Left hindlimb (tissue), 1 donor: ENCODE measurements around the gene AFAP1L2.

Experiments
- DNase-seq: peaks from one replicate; pipeline ENCODE4 v3.0.0-alpha.2; 2018

The AFAP1L2 gene

DNA sequence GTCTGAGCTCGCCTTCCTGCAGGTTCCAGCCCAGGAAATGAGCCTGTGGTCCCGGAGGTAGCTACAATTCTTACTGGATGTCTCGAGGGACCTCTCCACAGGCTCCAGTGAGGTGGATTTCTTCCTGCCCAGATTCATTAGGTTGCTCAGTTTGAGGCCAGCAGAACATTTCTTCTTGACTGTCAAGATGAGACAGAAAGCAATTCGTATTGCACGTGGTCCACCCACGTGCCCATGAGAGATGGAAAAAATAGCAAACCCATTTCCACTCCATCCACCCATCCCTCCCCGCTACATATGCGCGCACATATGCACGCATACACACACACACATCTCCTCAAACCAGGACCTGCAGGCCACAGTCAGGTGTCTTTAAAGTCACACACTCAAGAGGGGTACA is 96.6 kb downstream of the AFAP1L2 start:
- DNase-seq: peak; percentile 12

DNA sequence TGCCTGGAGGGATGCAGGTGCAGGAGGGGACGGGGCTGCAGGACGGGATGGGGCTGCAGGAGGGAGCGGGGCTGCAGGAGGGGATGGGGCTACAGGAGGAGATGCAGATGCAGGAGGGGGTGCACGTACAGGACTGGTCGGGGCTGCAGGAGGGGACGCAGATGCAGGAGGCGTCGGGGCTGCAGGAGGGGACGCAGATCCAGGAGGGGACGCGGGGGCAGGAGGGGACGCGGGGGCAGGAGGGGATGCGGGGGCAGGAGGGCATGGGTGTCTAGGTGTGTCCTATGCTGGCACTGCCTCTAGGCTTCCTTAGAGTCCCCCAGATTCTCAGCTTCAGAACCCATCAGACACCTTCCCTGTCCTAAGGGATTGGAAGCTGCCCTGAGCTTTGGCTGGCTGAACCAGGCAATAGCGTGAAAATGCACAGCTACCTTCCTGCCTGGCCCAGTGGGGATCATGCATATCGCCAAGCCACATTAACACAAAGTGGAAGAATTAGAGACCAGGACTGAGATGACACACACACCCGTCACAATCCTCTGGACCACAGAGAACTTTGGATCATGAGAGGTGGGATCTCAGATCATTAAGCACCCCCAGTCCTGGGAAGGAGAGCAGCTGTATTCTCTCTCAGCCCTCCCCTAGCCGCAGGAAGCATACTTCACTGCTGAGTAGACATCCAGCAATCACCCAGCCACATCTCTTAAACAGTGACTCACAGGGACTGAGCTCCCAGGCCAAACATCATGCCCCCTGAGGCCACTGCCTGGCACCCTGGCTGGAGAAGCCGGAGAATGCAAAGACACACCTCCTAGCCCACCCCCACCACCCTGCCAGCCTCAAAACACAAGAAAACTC is 98.0 kb downstream of the AFAP1L2 start:
- DNase-seq: no peak

DNA sequence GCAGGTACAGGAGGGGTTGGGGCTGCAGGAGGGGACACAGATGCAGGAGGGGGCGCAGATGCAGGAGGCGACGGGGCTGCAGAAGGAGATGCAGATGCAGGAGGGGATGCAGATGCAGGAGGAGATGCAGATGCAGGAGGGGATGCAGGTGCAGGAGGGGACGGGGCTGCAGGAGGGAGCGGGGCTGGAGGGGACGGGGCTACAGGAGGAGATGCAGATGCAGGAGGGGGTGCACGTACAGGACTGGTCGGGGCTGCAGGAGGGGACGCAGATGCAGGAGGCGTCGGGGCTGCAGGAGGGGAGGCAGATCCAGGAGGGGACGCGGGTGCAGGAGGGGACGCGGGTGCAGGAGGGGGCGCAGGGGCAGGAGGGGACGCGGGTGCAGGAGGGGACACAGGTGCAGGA is 98.8 kb downstream of the AFAP1L2 start:
- no peak for DNase-seq

DNA sequence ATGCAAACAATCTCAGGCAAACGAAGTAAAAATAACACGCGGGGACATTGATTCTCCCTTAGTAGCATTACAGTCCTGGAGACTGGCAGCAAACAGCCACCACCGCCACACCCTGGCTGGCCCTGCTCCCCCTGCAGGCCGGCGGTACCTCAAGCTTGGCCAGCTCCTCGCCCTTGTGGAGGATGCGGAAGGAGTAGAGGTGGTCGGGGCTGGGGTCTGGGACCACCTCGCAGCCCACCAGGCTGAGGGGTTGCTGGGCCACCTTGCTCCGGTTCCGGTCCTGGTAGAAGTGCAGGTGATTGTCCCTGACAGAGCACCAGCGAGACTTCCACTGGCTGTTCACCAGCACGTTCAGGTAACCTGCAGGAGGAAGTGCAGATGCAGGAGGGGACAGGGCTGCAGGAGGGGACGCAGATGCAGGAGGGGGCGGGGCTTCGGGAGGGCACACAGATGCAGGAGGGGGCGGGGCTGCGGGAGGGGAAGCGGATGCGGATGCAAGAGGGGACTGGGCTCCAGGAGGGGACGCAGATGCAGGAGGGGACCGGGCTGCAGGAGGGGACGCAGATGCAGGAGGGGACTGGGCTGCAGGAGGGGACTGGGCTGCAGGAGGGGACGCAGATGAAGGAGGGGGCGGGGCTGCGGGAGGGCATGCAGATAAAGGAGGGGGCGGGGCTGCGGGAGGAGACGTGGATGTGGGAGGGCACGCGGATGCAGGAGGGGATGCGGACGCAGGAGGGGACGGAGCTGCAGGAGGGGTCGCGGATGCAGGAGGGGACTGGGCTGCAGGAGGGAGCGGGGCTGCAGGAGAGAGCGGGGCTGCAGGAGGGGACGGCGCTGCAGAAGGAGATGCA is 99.5 kb downstream of the AFAP1L2 start:
- peak; percentile 55 for DNase-seq

DNA sequence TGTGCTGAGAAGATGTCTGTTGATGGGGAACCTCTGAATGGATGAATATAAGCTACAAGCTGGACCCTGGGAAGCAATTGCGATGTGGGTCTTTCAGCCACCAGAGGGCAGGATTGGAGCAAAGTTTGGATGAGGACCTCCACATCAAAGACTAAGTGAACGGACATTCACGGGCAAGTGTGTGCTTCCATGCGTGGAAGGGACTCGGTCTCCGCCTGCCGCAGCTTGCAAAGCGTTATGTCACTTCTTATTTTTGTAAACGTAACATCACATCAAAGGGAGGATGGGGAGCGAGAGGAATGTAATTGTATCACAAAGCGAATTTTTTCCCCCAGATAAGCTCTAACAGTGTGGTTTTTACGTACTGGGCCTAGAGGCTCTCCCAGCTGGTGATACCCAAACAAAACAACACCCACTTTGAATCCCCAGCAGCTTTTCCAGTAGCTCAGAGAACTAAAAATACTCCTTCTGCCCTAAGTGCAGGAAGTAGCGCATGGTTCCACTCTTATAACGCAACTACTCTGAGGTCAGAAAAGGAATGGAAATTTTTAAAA is 100.2 kb downstream of the AFAP1L2 start:
- DNase-seq: peak; percentile 87

DNA sequence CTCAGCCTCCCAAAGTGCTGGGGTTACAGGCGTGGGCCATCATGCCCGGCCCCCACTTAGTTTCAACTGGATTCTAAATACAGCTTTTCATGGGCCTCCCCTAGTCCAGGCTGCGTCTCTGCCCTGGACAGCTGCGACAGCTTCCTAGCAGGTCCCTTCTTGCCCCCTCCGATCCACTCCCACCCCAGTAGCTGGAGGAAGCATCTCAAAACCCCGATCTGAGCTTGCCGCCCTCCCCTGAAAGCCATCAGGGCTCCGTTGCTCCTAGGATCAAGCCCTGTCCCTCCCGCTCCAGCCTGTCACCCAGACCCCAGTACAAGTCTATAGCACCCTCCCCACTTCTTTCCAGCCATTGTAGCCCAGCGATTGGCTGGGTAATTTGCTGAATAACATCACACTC is 100.7 kb downstream of the AFAP1L2 start:
- no peak for DNase-seq

DNA sequence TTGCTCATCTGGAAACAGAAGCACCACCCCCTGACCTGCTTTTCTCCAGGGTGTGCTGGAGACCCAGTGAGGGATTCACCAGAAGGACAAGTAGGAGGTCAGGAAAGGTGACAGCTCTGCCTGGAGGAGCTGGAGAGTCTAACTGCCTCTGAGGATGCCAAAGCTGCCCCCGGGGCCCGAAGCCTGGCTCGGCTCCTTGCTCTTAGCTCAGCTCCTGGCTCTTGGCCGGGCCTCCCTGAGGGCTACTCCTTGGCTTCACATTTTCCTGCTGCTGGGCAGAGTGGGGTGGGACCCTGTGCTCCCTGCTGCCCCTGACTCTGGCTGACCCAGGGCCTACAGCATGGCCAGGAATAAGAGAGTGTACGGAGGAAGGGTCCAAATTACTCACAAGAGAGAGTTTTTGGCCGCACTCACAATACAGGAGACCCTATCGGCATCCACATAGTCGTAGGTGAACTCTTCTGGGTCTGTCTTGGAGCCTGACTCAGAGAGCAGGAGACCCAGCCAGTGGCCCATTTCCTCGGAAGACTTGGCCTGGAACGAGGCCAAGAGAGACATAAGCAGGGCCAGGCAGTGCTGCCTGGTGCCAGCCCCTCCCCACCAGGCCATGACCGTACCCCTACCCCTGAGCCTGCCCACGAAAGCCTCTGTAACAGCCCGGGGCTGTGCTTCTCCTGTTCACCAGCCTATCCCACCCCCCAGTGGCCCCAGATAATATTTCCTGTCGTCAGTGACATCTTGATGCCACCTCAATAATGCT is 102.2 kb downstream of the AFAP1L2 start:
- no peak for DNase-seq

DNA sequence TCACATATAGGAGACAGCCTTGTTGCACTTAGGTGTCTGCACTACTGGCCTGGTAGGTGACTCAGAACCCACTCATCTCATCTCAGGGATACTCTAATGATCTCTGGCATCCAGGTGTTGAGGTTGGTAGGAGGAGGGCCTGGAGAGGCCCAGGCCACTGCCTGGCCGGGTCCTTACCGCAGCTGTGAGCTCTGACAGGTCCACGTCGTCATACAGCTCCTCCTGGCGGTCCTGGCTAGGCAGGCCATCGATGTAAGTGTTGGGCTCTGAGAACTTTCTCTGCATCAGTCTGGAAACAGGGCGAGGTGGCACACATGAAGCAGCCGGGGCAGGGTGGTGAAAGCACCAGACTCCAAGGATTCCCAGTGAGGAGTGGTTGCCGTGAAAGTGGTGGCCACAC is 103.1 kb downstream of the AFAP1L2 start:
- DNase-seq: peak; percentile 8

DNA sequence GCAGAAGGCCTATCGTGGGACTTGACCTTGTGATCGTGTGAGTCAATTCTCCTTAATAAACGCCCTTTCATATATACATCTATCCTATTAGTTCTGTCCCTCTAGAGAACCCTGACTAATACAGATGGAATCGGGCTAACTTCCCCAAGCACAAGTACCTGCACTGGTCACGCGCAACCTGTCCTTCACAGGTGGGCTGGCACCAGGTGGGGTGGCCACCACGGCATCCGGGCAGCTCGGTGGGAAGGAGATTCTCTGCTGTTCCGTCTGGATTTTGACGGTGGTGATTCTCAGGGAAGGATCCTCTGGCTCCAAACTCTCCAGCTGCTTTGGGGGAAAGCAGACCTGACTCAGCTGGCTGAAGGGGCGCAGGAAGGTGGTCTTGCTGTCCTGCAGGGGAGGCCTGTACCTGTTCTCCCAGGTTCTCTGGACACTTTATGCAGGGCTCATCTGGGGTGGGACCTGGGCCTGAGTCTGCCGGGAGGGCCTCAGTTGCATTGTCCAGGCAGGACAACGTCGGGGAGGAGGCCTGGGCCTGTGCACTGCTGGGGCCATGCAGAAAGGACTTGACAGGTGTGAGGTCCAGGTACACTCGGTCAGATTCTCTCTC is 104.2 kb downstream of the AFAP1L2 start:
- DNase-seq: no peak

DNA sequence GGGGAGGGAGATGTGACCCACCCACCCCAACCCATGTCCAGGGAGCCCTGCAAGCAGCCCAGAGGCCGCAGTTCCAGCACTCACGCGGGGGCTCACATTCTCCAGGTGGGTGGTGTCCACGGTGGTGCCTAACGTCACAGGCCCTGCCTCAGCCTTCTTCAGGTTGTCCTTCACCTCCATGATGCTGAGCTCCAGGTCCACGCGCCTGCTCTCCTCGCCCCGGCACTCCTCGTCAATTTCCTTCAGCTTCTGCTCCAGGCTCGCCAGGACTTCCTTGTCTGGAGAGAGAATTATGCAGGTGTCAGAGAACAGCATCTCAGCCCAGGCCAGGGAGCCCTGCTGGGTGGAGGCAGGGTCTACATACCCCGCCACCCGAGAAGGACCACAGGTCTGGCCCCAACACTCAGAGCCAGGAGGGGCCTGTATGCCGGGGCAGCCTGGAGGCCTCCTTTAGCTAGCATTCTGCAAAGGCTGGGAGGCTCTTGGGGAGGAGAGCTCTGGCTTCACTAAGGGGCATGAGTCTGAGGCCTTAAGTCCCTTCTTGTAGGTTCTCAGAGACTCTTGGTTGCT is 107.1 kb downstream of the AFAP1L2 start:
- DNase-seq: no peak

DNA sequence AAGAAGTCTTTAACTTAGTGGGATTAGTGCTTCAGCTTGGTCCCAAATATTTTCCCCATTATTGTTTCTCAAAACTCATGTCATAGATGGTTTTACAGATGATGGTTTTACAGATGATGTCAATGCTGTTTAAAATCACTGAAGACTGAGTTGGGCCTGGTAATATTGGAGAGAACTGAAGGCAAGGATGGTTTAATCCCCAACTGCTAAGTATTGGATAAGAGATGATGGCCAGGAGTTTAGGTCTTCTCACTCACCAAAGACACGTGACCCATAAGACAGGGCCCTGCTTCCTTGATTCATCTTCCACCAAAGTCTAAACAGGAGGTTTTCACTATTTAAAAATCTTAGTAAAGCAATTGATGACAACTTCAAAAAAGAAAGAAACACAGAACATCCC is 108.9 kb downstream of the AFAP1L2 start:
- DNase-seq: no peak

DNA sequence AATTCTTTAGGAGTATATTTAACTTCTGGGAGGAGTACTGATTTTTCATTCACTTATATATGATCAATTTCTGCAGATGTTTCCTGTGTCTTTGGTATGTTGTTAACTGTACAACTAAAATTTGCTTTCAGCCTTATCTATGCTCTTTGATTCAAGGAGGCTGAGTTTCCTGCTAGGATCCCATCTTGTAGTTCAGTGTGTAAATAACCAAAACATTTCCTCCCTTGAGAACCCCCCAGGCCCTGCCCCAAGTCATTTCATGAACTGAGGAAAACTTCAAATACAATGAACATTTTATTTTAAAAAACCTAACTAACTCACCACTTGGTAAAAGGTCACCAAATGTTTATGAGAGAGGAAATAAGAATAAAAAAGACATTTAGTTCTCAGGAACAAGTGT is 109.8 kb downstream of the AFAP1L2 start:
- no peak for DNase-seq

DNA sequence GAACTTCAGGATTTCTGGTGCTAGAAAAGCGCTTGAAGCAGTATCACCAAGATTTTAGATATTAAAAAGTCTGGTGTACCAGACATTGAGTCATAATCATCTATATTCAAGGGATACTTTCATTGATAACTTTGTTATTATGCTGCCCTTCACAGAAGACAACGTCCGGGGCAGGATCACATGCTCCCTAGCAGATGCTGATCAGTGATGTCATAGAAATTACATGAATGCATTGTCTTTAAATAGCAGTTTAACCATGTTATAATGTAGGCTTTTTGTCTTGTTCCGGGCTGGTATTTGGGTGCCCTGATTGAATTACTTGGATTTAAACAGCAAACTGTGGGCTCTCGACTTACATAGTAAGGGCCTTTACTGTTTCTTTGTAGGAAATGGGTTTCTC is 111.2 kb downstream of the AFAP1L2 start:
- DNase-seq: no peak

DNA sequence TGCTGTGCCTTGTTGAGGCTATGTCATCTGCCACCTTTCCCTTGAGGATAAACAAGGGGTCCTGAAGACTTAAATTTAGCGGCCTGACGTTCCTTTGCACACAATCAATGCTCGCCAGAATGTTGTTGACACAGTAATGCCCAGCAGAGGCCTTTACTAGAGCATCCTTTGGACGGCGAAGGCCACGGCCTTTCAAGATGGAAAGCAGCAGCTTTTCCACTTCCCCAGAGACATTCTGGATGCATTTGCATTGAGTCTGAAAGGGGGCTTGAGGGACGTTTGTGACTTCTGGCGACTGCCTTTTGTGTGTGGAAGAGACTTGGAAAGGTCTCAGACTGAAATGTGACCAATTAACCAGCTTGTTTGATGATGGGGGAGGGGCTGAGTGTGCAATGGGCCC is 112.8 kb downstream of the AFAP1L2 start:
- DNase-seq: no peak

DNA sequence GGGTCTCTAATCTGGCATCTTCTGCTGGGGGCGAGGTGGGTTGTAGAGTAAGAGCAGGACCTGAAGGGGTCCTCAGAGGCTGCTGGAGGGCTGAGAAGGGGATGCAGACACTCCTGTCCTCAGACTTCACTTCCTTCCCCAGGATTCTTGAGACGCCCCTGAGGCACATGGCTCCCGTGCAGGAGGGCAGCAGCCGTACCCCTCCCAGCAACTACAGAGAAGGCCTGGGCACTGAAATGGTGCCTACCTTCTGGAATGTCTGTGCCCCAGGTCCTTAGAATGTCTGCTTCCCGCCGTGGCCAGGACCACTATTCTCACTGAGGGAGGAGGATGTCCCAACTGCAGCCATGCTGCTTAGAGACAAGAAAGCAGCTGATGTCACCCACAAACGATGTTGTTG is 113.2 kb downstream of the AFAP1L2 start:
- no peak for DNase-seq

DNA sequence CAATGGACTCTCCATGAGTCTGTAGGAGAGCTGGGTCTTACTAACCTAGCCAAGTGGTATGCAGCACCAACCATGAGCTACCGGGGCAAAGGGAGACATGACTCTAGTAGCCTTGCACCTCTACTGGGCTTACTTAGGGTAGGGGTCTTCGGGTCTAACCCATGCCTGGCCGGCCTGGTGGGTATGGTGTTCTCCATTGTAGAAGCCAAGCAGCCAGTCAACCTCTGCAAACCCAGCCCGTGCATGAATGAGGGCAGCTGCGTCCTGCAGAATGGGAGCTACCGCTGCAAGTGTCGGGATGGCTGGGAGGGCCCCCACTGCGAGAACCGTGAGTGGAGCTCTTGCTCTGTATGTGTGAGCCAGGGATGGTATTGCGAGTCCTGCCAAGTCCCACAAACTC is 114.3 kb downstream of the AFAP1L2 start:
- DNase-seq: no peak

DNA sequence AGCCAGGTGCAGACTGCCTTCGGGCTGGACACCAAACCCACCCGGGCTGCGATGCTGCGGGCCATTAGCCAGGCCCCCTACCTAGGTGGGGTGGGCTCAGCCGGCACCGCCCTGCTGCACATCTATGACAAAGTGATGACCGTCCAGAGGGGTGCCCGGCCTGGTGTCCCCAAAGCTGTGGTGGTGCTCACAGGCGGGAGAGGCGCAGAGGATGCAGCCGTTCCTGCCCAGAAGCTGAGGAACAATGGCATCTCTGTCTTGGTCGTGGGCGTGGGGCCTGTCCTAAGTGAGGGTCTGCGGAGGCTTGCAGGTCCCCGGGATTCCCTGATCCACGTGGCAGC is 115.2 kb downstream of the AFAP1L2 start:
- DNase-seq: no peak

DNA sequence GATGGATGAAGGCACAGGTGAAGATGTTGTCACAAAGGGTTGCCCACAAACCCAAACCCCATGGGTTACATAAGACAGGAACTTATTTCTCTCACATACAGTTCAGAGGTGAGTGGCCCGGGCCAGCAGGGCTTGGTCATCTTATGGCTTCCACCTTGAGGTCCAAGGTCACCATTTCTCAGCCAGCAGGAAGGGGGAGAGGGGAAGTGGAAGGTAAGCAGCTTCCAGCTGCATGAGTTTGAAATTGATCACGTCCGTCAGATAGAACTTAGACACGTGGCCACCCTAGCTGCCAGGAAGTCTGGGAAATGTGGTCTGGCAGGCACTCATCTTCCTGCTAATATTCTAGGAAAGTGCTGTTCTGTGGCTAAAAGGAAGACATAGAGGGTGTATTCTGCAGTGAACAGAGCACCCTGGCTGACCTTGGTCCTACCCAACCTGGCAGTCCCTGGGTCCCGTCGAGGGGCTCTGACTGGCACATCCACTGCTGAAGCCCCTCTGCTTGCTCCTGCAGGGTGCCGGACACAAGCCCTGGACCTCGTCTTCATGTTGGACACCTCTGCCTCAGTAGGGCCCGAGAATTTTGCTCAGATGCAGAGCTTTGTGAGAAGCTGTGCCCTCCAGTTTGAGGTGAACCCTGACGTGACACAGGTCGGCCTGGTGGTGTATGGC is 115.7 kb downstream of the AFAP1L2 start:
- no peak for DNase-seq

DNA sequence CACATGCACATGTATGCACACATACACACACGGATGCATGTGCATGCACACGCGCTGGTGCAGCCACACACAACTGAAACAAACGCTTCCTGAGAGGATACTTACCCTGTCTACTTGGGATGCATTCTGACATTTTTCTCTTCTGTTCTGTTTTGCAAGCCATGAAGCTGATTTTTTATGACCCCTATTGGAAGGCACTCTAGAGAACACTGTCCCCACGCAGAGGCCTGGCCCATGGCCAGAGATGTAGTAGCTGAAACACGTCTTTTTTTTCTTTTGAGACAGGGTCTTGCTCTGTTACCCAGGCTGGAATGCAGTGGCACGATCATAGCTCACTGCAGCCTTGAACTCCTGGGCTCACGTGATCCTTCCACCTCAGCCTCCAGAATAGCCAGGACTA is 117.4 kb downstream of the AFAP1L2 start:
- DNase-seq: no peak

DNA sequence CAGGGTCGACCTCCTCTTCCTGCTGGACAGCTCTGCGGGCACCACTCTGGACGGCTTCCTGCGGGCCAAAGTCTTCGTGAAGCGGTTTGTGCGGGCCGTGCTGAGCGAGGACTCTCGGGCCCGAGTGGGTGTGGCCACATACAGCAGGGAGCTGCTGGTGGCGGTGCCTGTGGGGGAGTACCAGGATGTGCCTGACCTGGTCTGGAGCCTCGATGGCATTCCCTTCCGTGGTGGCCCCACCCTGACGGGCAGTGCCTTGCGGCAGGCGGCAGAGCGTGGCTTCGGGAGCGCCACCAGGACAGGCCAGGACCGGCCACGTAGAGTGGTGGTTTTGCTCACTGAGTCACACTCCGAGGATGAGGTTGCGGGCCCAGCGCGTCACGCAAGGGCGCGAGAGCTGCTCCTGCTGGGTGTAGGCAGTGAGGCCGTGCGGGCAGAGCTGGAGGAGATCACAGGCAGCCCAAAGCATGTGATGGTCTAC is 118.3 kb downstream of the AFAP1L2 start:
- no peak for DNase-seq

DNA sequence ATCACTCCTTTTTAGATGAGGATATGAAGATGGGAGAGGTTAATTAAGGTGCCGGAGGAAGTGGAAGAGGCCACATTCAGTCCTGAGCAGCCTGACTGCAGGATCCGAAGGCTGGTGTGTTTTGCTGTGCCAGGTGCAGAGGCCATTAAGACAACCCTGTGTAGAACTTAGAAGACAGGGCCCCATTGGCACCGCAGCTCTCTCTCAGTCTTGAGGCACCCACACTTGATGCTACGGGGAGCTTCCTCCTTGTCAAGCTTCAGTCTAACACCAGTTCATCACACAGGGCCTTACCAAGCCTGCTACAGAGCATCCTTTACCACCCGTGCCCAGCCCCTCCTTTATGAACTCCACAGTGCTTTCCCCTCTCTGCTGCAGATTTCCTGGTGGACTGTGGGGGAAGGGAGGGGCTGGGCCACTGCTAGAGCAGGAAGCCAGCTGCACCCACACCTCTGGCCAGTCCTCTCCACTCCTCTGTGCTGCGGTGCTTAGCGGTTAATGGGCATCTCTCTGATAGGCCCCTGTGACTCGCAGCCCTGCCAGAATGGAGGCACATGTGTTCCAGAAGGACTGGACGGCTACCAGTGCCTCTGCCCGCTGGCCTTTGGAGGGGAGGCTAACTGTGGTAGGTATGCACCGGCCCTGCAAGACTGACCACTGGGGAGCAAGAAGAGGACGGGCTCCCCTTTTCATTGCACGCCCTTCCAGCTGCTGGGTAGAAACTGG is 119.8 kb downstream of the AFAP1L2 start:
- no peak for DNase-seq
